Hepatocyte (in vitro differentiated cells): ENCODE results near the gene C2CD2L. TPM values are rescaled to one million over a fixed set of nuclear protein-coding genes. Genes with fewer than 3 reads are reported as not detected.

Experiments
- DNase-seq: peaks from one replicate; pipeline ENCODE4 v3.0.0-alpha.2; 2016; ENCODE audit warnings: low spot score
- H2AFZ ChIP-seq: fragments of 200-600 bp; sonication (generic); 2 replicates; pipeline ENCODE4 v1.6.0; 2016; ENCODE audit warnings: antibody characterized with exemption, mild to moderate bottlenecking
- H3K27ac ChIP-seq: fragments of 200-600 bp; sonication (generic); 2 replicates; pipeline ENCODE4 v1.5.1; 2016; ENCODE audit warnings: mild to moderate bottlenecking
- H3K27me3 ChIP-seq: fragments of 200-600 bp; sonication (generic); 2 replicates; pipeline ENCODE4 v1.6.1; 2016
- H3K36me3 ChIP-seq: fragments of 200-600 bp; sonication (generic); replicated peaks from 2 replicates; pipeline ENCODE4 v1.5.1; 2016; ENCODE audit warnings: low read depth; ENCODE audit not compliant: insufficient read depth
- H3K4me1 ChIP-seq: fragments of 200-600 bp; sonication (generic); 2 replicates; pipeline ENCODE4 v1.5.1; 2016; ENCODE audit warnings: mild to moderate bottlenecking, moderate library complexity; ENCODE audit not compliant: insufficient read depth
- H3K4me2 ChIP-seq: fragments of 200-600 bp; sonication (generic); 2 replicates; pipeline ENCODE4 v1.6.0; 2016
- H3K4me3 ChIP-seq: fragments of 200-600 bp; sonication (generic); 2 replicates; pipeline ENCODE4 v1.5.1; 2016; ENCODE audit warnings: mild to moderate bottlenecking
- H3K79me2 ChIP-seq: fragments of 200-600 bp; sonication (generic); 2 replicates; pipeline ENCODE4 v1.6.0; 2017; ENCODE audit warnings: mild to moderate bottlenecking
- H3K9me2 ChIP-seq: fragments of 200-600 bp; sonication (generic); replicated peaks from 2 replicates; pipeline ENCODE4 v1.6.0; 2017; ENCODE audit warnings: mild to moderate bottlenecking; ENCODE audit not compliant: insufficient read depth
- H3K9me3 ChIP-seq: fragments of 200-600 bp; sonication (generic); 2 replicates; pipeline ENCODE4 v1.5.1; 2016; ENCODE audit warnings: low read depth, mild to moderate bottlenecking
- H4K20me1 ChIP-seq: fragments of 200-600 bp; sonication (generic); 2 replicates; pipeline ENCODE4 v1.6.0; 2016; ENCODE audit warnings: mild to moderate bottlenecking; ENCODE audit not compliant: insufficient read depth, poor library complexity, severe bottlenecking
- EZH2 ChIP-seq: fragments of 200-600 bp; sonication (generic); IDR thresholded peaks from 2 replicates; pipeline ENCODE4 v1.6.1; 2016; ENCODE audit warnings: antibody characterized with exemption, mild to moderate bottlenecking, borderline replicate concordance
- EZH2phosphoT487 ChIP-seq: fragments of 200-600 bp; sonication (generic); IDR thresholded peaks from one replicate; pipeline ENCODE4 v1.6.1; 2018; ENCODE audit warnings: antibody characterized with exemption, mild to moderate bottlenecking, low read depth, moderate library complexity; ENCODE audit not compliant: unreplicated experiment, severe bottlenecking
- WGBS: methylation state at CpG from one replicate; pipeline ENCODE4 v1.1.6; 2016; ENCODE audit warnings: low lambda C conversion rate; ENCODE audit errors: missing lambda C conversion rate; 5-methylcytosine and 5-hydroxymethylcytosine counted together
- polyA plus RNA-seq: library from polyadenylated mRNA; unstranded; fragments of >200 nt; fragmentation: Nextera tagmentation; extraction: Ambion mirVana; gene quantifications from 2 replicates; pipeline ENCODE4 v1.2.1, GENCODE V29; 2016
- total RNA-seq: library from RNA; depleted of rRNA; stranded (reverse); fragments of >200 nt; gene quantifications from 2 replicates; pipeline ENCODE4 v1.2.3, GENCODE V29; 2014
- TF ChIP-seq, protein P1 (sequence below): fragments of 200-600 bp; sonication (generic); IDR thresholded peaks from 2 replicates; pipeline ENCODE4 v1.5.1; 2016; ENCODE audit warnings: antibody characterized with exemption, mild to moderate bottlenecking; ENCODE audit not compliant: poor library complexity

The C2CD2L gene
- total and polyA plus RNA-seq, 2 experiments from 2014 or later = 7.4 to 9.7 TPM

DNA sequence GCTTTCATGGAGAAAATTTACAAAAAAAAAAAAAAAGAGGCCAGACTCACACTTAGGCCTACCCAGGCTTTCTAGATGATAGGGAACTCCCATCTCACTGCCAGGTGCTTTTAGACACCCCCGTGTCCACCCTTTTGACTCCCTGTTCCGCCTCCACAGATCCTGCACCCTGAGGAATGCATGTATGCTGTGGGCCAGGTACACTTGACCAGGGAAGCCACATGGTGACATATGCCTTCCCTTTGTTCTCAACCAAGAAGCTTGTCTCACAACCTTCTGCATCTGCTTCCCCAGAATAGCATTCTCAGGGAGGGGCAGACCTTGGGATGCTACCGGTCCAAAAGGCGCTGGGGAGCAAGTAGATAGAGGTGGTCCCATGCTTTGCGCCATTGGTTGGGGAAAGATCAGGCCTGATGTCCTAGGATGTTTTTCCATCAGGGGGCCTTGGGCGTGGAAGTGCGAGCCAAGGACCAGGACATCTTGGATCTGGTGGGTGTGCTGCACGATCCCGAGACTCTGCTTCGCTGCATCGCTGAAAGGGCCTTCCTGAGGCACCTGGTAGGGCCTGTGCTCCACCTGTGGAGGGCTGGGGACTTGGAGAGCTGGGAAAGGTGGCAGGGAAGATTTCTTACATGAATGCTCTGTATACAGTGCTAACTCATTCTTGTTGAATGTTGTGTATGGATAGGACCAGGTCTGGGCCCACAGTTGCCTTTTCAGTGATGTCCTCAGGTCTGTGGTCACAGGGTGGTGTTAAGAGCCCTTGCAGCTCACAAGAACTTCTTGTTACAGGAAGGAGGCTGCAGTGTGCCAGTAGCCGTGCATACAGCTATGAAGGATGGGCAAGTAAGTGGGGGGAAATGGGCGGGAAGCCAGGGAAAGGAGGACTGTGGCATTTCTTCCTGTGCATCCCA lies 14.9 kb upstream of the C2CD2L start:
- peaks cover 17% of the 10 kb centered on the region for H3K4me1 ChIP-seq
- peak overlapping the region; percentile 96 for H3K27ac ChIP-seq
- no peaks in the 10 kb centered on the region for H3K27me3 ChIP-seq
- no peaks in the 10 kb centered on the region for H3K9me2 ChIP-seq
- H3K4me2 ChIP-seq = peak overlapping the region; percentile 84
- no peak overlapping the region for H3K4me3 ChIP-seq
- peaks cover 6% of the 10 kb centered on the region for H4K20me1 ChIP-seq
- DNase-seq = no peak
- TF ChIP-seq EZH2 (no peak), EZH2phosphoT487 (no peak)
- TF ChIP-seq, protein P1, sequence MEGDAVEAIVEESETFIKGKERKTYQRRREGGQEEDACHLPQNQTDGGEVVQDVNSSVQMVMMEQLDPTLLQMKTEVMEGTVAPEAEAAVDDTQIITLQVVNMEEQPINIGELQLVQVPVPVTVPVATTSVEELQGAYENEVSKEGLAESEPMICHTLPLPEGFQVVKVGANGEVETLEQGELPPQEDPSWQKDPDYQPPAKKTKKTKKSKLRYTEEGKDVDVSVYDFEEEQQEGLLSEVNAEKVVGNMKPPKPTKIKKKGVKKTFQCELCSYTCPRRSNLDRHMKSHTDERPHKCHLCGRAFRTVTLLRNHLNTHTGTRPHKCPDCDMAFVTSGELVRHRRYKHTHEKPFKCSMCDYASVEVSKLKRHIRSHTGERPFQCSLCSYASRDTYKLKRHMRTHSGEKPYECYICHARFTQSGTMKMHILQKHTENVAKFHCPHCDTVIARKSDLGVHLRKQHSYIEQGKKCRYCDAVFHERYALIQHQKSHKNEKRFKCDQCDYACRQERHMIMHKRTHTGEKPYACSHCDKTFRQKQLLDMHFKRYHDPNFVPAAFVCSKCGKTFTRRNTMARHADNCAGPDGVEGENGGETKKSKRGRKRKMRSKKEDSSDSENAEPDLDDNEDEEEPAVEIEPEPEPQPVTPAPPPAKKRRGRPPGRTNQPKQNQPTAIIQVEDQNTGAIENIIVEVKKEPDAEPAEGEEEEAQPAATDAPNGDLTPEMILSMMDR = no peak
- no peaks in the 10 kb centered on the region for H3K36me3 ChIP-seq
- no peaks in the 10 kb centered on the region for H3K9me3 ChIP-seq
- H3K79me2 ChIP-seq = peaks cover 44% of the 10 kb centered on the region
- no peak overlapping the region for H2AFZ ChIP-seq
- WGBS = 88% methylated on average over 13 of the region's 13 CpGs

DNA sequence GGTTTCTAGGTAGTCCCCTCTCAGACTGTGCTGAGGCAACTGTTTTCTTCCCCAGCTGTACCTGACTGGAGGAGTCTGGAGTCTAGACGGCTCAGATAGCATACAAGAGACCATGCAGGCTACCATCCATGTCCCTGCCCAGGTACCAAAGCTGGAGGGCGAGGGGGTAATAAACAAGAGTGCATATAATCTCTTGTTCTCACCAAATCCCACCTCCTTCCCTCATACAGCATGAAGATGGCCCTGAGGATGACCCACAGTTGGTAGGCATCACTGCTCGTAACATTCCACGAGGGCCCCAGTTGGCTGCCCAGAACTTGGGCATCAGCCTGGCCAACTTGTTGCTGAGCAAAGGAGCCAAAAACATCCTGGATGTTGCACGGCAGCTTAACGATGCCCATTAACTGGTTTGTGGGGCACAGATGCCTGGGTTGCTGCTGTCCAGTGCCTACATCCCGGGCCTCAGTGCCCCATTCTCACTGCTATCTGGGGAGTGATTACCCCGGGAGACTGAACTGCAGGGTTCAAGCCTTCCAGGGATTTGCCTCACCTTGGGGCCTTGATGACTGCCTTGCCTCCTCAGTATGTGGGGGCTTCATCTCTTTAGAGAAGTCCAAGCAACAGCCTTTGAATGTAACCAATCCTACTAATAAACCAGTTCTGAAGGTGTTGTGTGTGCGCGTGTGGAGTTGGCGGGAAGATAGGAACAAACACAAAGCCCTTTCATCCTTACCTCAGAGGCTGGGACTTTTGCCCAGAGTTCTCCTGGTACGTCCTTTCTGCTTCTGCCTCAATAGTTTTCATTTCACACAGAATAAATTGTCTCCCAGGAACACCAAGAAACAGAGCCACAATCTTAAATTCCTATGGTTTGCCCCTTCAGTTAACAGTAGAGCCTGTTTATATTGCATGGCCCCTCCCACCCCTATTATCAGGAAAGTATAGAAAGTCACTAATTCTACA lies 14.0 kb upstream of the C2CD2L start:
- Histone ChIP-seq H3K27ac (peak overlapping the region; percentile 96), H3K27me3 (no peaks in the 10 kb centered on the region), H3K36me3 (no peaks in the 10 kb centered on the region), H3K4me1 (peaks cover 17% of the 10 kb centered on the region), H2AFZ (no peak overlapping the region), H3K4me3 (peak overlapping the region; percentile 31), H4K20me1 (peaks cover 6% of the 10 kb centered on the region), H3K9me2 (no peaks in the 10 kb centered on the region), H3K4me2 (peak overlapping the region; percentile 84), H3K79me2 (peaks cover 39% of the 10 kb centered on the region), H3K9me3 (no peaks in the 10 kb centered on the region)
- TF ChIP-seq EZH2phosphoT487 (no peak), EZH2 (no peak)
- TF ChIP-seq, protein P1 = no peak
- no peak for DNase-seq
- WGBS = 43% methylated on average over 12 of the region's 12 CpGs

DNA sequence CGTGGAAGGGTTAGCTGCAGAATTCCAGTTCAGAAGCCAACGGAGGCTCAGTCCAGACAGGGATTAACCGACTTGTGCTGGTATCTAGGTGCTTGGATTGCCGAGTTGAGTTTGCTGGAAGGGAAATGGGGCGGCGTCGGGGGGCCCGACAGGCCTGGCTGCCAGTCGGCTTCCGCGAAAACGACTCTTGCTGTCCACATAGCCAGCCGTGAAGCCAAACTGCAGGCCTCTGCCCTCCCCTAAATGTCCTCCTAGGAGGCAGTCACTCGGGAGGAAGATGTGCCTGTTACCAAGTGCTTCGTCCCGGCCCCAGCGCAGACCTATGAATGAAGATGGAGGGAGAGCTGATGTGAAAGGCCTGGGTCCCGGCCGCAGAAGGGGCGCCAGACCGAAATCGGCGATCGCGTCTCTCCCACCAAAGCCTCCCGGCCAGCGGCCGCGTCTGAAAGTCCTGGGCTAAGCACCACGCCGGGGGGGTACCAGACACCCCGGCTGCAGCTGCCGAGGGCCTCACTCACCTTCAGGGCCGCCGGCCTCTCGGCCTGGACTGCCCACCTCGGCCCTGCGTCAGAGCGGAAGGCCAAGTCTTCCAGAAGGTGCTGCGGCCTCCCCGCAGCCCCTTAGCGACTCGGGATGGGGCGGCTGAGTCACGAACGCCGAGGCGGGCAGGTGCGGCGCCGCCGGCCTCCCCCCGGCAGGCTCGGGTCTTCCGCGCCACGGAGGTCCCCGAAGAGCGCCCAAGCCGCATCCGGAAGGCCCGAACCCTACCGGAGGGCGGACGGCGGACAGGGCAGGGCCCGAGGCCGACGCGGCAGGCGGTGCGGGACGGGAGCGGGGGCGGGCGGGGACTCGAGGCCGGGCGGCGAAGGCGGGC lies 13.0 kb upstream of the C2CD2L start:
- Histone ChIP-seq H2AFZ (peak overlapping the region; percentile 73), H4K20me1 (peaks cover 6% of the 10 kb centered on the region), H3K27ac (peak overlapping the region; percentile 96), H3K27me3 (no peaks in the 10 kb centered on the region), H3K4me2 (peak overlapping the region; percentile 84), H3K4me3 (peak overlapping the region; percentile 31), H3K9me2 (no peaks in the 10 kb centered on the region), H3K36me3 (no peaks in the 10 kb centered on the region), H3K79me2 (peaks cover 39% of the 10 kb centered on the region), H3K4me1 (peaks cover 17% of the 10 kb centered on the region), H3K9me3 (no peaks in the 10 kb centered on the region)
- TF ChIP-seq EZH2phosphoT487 (no peak), EZH2 (no peak)
- TF ChIP-seq, protein P1 = no peak
- 1% methylated on average over 61 of the region's 81 CpGs for WGBS
- peak; percentile 62 for DNase-seq
